T1000 (cell line): ENCODE results near the gene CHRNA10.
"Not testable (repeated sequence)": the region's sequence is repeated elsewhere in the genome, so short reads cannot be mapped to it uniquely, and the experiment has no call there.

Source experiments
- DNase-seq: peaks from one replicate; lab custom pipeline; 2025; ENCODE audit warnings: mixed read lengths; lab: John Stamatoyannopoulos, UW

CHRNA10 gene

DNA sequence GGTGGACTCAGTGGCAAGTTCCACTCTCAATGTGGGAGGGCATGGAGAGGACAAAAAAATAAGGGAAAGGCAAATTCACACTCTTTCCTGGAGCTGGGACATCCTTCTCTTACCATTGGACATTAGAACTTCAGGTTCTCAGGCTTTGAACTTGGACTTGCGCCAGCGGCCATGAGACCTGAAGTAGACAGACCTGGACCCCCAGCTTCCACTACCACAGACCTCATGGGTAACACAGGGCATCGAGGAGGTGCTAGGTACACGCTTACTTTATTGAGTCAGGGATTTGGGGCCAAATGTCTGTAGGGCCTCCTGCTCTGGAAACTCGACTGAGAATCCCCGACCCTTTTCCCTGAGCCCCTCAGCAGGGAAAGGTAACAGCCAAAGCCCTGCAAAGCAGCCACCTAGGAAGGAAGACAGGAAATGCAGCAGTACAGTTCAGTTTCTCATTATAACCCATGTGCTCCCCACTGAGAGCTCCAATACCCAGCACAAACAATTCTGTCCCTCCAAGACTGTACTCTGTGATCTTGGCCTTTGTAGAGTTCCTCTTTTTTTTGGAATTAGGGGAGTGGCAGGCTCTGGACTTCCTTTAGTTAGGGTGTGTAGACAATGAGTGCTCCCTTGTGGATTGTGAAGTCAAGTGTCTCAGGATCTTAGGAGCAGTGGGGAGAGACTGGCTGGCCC, 5.7 kb downstream of the CHRNA10 start:
- DNase-seq: no peak

DNA sequence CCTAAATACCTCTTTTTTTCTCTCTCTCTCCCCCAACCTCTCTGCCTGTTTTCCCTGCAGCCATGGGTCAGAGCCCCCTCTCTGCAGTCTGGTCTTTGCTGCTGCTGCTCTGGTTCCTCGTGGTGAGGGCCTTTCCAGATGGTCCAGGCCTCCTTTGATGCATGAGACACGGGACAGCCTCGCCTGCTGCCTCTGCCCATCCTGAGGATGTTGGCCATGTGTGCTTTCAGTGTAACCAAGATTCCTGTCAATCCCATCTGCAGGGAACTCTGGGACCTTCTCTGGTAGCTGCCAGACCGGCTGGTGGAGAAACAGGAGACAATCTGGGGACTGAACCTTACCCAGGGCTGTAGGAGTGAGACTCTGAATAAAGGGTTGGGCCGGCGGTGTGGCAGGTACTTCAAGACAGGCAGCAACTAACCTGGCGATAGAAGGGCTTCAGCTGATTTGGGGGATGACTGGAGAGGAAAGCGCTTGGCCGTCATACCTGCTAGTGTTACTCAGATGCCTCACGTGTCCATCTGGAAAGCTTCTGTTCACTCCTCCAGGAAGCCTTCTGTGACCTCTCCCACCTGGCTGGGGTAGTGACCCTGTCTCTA, 7.1 kb downstream of the CHRNA10 start:
- no peak for DNase-seq

DNA sequence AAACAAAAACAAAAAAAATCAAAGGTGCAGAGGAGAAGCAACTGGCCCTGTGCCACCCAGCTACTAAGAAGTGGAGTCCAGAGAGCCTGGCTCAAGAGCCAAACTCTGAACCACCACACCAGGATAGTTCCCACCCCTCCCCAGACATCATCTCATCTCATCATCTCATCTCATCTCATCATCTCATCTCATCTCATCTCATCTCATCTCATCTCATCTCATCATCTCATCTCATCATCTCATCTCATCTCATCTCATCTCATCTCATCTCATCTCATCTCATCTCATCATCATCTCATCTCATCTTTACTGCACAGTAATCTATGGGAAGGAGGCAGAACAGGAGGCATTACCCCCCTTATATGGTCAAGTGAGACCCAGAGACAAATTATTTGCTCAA, 8.3 kb downstream of the CHRNA10 start:
- no peak for DNase-seq

DNA sequence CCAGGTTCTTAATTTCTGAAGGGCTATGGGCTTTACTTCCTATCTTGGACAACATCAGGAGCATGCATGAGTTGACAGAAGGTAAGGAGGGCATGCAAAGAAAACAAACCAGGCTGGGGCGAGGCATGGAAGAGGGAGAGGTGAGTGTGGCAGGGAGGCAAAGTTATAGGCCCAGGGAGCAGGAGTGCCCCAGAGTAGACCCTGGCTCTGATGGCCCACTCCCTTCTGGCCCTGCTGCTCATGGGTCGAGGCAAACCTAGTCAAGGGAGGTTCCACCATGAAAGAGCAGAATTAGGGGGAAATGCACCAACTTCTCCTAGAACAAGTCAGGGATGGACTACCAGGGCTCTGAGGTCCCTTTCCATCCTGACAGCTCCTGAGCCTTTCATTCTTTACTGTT, 10.2 kb downstream of the CHRNA10 start:
- DNase-seq: no peak

DNA sequence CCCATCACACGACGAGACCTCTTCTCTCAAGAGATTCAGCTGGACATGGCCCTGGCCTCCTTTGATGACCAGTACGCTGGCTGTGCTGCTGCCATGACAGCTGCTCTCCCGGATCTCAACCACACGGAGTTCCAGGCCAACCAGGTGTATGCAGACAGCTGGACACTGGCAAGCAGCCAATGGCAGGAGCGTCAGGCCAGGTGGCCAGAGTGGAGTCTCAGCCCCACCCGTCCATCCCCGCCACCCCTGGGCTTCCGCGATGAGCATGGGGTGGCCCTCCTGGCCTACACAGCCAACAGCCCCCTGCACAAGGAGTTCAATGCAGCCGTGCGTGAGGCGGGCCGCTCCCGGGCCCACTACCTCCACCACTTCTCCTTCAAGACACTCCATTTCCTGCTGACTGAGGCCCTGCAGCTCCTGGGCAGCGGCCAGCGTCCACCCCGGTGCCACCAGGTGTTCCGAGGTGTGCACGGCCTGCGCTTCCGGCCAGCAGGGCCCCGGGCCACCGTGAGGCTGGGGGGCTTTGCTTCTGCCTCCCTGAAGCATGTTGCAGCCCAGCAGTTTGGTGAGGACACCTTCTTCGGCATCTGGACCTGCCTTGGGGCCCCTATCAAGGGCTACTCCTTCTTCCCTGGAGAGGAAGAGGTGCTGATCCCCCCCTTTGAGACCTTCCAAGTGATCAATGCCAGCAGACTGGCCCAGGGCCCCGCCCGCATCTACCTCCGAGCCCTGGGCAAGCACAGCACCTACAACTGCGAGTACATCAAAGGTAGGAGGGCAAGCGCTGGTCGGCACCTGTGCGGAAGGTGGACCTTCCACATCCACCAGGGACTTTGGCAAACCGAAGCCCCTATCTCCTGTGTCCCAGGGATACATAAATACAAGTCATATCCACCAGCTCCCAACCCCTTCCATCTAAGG, 11.3 kb downstream of the CHRNA10 start:
- DNase-seq: no peak

DNA sequence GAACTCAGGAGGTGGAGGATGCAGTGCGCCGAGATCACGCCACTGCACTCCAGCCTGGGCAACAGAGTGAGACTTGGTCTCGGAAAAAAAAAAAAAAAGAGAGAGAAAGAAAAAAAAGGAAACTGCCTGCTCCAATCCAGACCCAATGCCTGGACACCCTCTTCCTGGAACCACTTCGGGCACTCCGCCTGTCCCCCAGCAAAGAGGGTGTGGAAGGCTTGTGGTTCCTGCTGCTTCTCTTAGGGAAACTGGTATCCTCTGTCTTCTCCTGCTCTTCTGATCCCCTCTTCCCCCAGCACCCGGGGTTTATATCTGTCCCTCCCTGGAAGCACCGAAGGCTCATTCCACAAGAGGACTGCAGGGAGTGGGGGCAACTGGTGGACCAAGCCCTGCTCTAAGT, 12.9 kb downstream of the CHRNA10 start:
- DNase-seq: no peak

DNA sequence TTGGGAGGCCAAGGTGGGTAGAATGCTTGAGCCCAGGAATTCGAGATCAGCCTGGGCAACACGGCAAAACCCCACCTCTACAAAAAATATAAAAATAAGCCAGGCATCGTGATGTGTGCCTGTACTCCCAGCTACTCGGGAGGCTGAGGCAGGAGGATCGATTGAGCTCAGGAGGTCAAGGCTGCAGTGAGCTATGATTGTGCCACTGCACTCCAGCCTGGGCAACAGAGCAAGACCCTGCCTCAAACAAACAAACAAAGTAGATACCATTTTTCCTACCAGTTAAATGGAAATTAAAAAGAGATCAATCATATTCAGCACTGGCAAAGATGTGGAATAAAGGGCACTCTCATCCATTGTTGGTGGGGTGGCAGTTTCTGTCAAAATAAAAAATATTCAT, 13.9 kb downstream of the CHRNA10 start:
- DNase-seq: not testable (repeated sequence)

DNA sequence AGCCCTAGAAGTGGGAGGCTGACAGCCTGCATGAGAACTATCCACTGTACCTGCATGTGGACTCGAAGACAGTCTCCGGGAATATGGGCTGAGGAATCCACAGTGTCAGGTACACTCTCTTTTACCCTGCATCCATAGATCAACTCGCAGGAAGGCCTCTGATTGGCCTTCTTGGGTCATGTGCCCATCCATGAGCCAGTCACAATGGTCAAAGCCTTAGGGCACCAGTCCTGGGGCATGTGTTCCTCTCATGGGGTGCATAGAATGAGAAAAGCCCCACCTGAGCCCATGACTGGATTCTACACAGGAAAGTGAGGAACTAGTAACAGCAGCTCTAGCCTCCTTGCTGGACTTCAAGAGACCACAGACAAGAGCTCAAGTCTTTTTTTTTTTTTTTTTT, 15.6 kb downstream of the CHRNA10 start:
- no peak for DNase-seq

DNA sequence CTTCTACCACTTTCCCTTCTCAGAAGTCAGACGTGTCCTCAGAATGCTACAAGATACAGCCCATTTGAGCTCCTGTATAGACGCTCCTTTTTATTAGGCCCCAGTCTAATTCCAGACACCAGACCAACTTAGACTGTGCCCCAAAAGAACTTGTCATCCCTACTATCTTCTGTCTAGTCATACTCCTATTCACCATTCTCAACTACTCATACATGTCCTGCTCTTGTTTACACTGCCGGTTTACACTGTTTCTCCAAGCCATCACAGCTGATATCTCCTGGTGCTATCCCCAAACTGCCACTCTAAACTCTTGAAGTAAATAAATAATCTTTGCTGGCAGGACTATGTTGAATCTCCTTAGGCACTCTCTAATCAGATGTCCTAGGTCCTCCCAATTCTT, 18.7 kb downstream of the CHRNA10 start:
- not testable (repeated sequence) for DNase-seq

DNA sequence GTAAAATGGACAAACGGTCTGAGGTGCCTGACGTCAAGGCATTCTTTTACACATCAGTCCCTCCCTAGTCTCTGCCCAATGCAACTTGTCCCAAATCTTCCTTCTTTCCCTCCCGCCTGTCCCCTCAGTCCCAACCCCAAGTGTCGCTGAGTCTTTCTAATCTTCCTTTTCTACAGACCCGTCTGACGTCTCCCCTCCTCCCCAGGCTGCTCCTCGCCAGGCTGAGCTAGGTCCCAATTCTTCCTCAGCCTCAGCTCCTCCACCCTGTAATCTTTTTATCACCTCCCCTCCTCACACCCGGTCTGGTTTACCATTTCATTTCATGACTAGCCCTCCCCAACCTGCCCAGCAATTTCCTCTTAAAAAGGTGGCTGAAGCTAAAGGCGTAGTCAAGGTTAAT, 21.8 kb downstream of the CHRNA10 start:
- DNase-seq: not testable (repeated sequence)

DNA sequence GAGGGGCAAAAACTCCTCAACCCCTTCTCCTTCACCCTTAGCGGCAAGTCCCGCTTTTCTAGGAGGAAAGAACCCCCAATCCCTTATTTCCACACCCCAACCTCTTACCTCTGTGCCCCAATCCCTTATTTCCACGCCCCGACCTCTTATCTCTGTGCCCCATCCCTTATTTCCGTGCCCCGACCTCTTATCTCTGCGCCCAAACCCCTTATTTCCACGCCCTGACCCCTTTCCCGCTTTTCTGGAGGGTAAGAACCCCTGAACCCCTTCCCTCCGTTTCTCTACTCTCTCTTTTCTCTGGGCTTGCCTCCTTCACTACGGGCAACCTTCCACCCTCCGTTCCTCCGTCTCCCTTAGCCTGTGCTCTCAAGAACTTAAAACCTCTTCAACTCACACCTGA, 22.3 kb downstream of the CHRNA10 start:
- DNase-seq: not testable (repeated sequence)

DNA sequence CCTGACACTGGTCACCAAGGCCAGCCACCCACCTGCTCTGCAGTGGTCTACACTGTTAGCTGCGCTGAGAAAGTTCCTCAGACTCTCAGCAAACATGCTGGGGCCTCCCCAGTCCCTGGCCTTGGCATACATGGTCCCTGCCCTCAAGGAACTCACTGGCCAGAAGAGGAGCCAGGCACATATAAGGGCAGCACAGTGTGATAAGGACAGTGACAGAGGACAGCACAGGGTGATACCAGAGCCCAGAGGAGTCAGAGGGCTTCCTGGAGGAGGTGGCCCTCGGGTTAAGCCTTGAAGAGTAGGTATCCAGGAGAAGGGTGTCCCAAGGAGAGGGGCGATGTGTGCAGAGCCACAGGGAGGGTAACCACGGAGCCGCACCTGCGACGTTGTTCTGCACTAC, 25.6 kb downstream of the CHRNA10 start:
- no peak for DNase-seq

DNA sequence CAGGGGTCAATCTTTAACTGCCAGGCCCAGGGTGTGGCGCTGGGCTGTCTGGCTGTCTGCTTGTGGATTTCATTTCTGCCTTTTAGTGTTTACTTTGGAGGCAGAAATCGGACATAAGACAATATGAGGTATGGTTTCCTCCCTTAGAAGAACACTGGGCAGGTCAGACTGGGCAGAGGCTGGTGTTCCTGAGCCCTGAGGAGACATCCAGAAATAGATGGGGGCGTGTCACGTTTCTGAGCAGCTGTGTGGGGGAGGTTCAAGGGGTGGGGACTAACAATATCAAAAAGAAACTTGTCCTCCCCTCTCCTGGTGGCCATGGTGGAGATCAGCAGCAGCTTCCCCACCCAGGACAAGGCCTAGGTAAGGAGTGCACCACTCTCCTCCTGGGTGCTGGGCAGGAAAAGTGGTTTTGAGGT, 26.4 kb downstream of the CHRNA10 start, which contains the start of gene ART1:
Gene ART1 (plus strand): TSS at position 312 of the 419 bp plus-strand sequence. CDS start 14,086 bp downstream, outside the sequence.
- no peak for DNase-seq

DNA sequence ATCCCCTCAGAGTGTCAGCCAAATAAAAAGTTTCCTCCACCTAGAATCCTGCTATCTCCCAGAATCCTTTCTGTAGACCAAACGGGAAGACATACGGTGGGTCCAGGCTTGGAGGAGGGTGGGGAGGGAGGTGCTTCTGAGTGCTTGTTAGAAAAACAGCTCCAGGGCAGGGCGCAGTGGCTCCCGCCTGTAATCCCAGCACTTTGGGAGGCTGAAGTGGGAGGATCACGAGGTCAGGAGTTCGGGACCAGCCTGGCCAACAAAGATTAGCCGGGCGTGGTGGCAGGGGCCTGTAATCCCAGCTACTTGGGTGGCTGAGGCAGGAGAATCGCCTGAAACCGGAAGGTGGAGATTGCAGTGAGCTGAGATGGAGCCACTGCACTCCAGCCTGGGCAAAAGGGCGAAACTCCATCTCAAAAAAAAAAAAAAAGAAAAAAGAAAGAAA, 28.1 kb downstream of the CHRNA10 start:
- not testable (repeated sequence) for DNase-seq

DNA sequence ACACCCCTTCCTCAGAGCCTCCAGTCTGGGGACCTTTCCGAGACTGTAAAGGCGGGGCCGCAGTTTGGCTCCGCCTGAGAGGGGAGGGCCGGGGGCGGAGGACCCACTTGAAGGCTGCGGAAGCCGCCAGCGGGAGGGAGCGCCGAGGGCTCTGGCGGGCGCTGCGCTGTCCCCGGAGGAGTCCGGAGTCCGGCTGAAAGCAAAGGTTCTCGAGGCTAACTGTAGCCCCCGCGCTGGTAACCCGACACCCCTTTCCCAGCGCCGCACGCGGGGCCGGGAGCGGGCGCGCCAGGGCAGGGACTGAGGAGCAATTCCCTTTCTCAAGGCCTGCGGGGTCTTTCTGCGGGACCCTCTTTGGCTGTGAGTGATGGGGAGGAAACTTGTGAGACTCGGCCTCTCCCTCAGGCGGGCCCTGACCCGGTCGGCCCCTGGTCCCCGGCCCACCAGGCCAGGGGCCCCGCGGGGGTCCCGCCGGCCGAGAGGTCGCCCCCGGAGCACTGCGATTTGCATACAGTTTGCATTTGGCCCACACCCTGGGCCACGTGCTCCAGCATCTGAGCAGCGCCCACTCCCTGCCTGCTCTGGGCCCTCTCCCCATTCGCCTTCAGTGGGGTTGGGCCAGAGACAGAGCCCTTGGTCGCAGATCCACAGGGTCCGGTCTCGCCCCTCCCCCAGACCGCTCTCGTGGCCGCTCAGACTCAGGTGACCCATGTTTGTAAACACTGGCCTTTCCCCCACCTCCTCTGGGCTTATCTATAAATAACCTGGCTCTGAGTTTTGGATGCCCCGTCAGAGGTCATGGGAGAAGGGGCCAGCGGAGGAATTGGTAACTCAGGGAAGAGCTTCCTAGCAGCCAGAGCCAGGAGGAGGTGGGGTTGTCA, 28.9 kb downstream of the CHRNA10 start:
- DNase-seq: no peak

DNA sequence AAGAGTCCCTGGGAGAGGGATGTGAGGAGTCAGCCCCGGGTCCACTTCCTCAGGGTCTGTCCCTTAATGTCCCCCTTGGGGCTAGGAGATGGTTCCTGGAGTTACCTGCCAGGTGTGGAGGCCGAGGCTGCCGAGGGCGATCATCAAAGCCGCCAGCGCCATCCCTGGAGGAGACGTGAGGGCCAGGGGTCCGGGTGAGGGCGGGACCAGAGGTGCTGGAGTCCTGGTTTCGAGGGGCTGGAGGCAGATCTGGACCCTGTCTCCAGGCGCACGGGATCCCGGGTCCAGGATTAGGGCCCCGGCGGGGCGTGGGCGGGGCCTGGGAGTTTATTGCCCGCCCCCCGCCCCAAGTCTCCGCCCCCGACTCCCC, 29.5 kb downstream of the CHRNA10 start, which contains the start of gene ART5:
Gene ART5 (minus strand): TSS at position 292 of the 370 bp plus-strand sequence. CDS start 130 bp downstream, at position 162.
- no peak for DNase-seq

DNA sequence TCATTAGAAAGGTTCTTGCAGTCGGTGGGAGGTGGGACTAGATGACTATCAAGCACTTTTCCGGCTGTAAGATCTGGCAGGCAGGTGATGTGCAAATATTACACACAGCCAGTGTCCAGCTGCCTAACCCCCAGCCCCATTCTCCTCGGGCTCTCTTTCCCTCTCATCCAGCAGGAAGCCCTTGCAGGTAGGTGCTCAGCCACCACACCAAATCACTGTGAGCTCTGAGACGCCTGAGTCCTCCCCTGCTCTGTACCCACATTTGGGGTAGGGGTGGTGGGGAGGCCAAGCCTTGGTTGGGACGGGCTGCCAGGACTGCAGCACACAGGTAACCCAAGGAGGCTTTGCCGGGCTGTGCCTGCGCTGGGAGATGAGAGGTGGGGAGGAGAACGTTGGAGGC, 30.0 kb downstream of the CHRNA10 start:
- DNase-seq: no peak

DNA sequence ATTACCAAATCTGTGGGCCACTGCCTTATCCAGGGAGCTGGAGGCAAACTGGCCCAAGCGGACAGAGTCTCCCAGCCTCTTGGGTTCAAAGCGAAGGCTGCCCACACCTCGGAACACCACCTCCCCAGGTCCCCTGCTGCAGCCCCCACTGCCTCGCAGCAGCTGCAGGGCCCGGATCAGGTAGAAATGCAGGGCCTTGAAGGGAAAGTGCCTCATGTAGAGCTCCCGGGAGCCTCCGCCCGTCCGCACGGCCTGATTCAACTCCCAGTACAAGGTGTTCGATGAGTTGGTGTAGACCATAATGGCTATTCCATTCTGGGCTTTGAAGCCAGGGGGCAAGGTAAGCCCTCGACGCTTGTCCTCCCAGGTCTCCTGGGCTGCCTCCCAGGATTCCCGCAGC, 31.3 kb downstream of the CHRNA10 start:
- no peak for DNase-seq

DNA sequence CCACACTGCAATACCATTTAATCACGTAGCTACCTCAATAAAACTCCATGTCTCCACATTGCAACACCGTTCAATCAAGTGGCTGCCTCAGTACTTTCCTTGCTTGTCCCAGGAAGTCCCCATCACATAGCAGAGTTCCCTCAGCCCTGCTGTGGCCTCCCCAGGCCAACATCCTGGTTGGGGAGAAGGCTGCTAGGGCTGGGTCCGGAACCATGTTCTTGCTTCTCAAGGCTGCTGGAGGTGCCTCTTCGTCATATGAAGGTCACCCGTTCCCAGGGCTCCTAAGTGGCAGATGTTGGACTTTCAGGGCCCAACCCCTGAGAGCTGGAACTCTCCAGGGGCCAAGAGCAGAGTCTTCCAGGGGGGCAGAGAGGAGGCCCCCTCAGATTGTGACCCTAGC, 32.7 kb downstream of the CHRNA10 start:
- DNase-seq: no peak

DNA sequence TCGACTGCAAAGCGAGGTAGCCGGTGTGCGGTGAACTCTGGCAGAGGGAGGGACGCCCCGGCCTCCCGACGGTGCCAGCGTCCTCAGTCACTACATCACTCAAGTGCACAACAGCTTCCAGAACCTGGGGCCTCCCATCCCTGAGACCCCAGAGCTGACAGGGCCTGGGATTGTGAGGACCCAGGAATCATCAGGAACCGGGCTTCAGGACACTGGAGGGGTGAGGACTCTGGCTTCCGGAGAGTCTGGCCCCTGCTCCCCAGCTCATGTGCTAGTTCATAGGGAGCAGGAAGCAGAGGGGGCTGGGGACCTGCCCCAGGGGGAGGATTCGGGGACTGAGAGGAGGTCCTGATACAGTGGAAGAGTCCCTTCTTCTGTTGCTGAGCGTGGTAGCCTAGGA, 34.0 kb downstream of the CHRNA10 start:
- DNase-seq: no peak

DNA sequence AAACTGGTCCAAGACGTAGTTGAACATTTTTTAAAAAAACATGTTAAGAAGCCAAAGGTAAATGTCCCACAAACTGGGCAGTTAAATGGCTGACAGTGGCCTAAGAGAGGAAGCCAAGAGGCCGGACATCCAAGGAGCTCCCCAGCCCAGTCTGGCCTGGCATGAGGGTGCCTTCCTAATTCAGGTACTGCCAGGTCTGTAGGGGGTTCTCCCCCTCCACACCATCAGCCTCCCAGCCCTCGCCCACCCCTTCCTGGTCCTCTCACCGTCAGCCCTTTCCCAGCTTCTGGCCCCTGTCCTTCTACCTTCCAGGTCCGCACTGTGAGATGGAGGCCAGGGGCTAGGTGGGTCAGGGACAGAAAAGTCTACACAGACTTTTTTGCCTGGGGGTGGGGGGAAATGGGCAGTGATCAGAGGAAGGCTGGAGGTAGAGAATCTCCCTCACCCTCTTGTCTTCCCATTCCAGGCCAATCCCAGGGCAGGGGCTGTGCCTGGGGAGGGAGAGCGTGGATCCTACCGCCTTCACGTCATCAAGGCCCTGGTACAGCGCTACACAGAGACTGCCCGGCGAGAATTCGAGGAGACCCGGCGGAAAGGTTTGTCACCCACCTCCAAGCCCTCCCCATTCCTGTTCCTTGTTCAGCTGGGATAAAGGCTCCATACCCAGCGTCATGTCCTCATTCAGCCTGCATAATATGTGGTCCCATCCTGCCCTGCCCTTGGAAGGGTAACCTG, 35.4 kb downstream of the CHRNA10 start:
- no peak for DNase-seq
